ENCODE measurements around the gene RAB38.

DNA sequence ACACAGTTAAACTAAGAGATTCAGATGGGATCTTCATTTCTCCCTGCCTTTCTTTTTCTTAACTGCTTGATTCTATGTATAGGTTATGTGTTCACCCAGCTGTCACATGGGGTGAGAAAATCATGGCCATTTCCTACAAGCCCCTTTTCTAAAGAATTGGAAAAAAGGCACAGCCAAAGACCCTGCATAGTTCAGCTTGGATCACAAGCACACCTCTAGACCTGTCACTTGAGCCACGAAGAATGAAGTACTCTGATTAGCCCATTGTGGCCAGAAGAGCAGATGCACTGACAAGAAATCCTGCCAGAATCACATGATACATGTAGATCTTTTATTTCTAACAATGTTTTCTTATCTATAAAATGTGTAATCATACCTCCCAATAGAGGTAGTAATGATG is 69.7 kb downstream of the RAB38 start:
- TF ChIP-seq, protein P1, sequence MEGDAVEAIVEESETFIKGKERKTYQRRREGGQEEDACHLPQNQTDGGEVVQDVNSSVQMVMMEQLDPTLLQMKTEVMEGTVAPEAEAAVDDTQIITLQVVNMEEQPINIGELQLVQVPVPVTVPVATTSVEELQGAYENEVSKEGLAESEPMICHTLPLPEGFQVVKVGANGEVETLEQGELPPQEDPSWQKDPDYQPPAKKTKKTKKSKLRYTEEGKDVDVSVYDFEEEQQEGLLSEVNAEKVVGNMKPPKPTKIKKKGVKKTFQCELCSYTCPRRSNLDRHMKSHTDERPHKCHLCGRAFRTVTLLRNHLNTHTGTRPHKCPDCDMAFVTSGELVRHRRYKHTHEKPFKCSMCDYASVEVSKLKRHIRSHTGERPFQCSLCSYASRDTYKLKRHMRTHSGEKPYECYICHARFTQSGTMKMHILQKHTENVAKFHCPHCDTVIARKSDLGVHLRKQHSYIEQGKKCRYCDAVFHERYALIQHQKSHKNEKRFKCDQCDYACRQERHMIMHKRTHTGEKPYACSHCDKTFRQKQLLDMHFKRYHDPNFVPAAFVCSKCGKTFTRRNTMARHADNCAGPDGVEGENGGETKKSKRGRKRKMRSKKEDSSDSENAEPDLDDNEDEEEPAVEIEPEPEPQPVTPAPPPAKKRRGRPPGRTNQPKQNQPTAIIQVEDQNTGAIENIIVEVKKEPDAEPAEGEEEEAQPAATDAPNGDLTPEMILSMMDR (IDR thresholded peaks at IDR 0.05), result no peak
- TF ChIP-seq POLR2A (IDR thresholded peaks at IDR 0.05) (no peak), EP300 (IDR thresholded peaks at IDR 0.05) (no peak)

Measured in tibial nerve (tissue), 4 donors.